Duodenal mucosa (tissue), 2 donors: ENCODE measurements around the gene OR2C3.

ENCODE experiments used
- H3K27ac ChIP-seq: one replicate; pipeline ENCODE4 v1.7.0; 2013; ENCODE audit warnings: low read depth, low read length
- H3K27me3 ChIP-seq, 2 donors: one replicate each; pipeline ENCODE4 v1.7.0; 2013; ENCODE audit warnings: low read length in 2 of 2, control low read depth in 1 of 2; ENCODE audit not compliant: insufficient read depth in 2 of 2, control insufficient read depth in 1 of 2
- H3K36me3 ChIP-seq, 2 donors: one replicate each; pipeline ENCODE4 v1.7.0; 2013; ENCODE audit warnings: low read length in 2 of 2, control low read depth in 1 of 2; ENCODE audit not compliant: insufficient read depth in 2 of 2, control insufficient read depth in 1 of 2
- H3K4me1 ChIP-seq, 2 donors: one replicate each; pipeline ENCODE4 v1.7.0; 2013; ENCODE audit warnings: low read length in 2 of 2, control low read depth in 1 of 2; ENCODE audit not compliant: insufficient read depth in 2 of 2, control insufficient read depth in 1 of 2
- H3K4me3 ChIP-seq, 2 donors: one replicate each; pipeline ENCODE4 v1.7.0; 2013; ENCODE audit warnings: low read length in 2 of 2, low read depth in 1 of 2
- H3K9ac ChIP-seq, 2 donors: one replicate each; pipeline ENCODE4 v1.7.0; 2013; ENCODE audit warnings: low read length in 2 of 2, low read depth in 1 of 2
- H3K9me3 ChIP-seq, 2 donors: one replicate each; pipeline ENCODE4 v1.7.0; 2013; ENCODE audit warnings: low read length in 2 of 2, control low read depth in 1 of 2; ENCODE audit not compliant: control insufficient read depth in 1 of 2

OR2C3 gene

GRCh38 chr1:247548769-247549182, 12.5 kb upstream of the OR2C3 start, which contains the start of gene GCSAML:
Gene GCSAML (plus strand): TSS chr1:247549134. CDS start chr1:247549192, 58 bp downstream.
- H3K9me3 ChIP-seq: no peaks in the 10 kb centered on the region
- H3K27ac ChIP-seq: no peak within 1 kb of the TSS
- no peaks in the 10 kb centered on the region for H3K27me3 ChIP-seq
- H3K36me3 ChIP-seq: no peaks in the 10 kb centered on the region
- H3K4me3 ChIP-seq: no peak within 1 kb of the TSS
- no peaks in the 10 kb centered on the region for H3K4me1 ChIP-seq
- H3K9ac ChIP-seq: no peak within 1 kb of the TSS

- Histone ChIP-seq H3K4me3 (no peak overlapping the region), H3K4me1 (no peaks in the 10 kb centered on the region), H3K27ac (no peak overlapping the region), H3K36me3 (no peaks in the 10 kb centered on the region), H3K27me3 (no peaks in the 10 kb centered on the region), H3K9me3 (no peaks in the 10 kb centered on the region), H3K9ac (no peak overlapping the region)
Observed at GRCh38 chr1:247548092-247548491, 11.9 kb upstream of the OR2C3 start.

- Histone ChIP-seq H3K9ac (no peak overlapping the region), H3K27ac (no peak overlapping the region), H3K36me3 (no peaks in the 10 kb centered on the region), H3K27me3 (no peaks in the 10 kb centered on the region), H3K9me3 (no peaks in the 10 kb centered on the region), H3K4me1 (no peaks in the 10 kb centered on the region), H3K4me3 (no peak overlapping the region)
Observed at GRCh38 chr1:247542811-247543210, 6.6 kb upstream of the OR2C3 start.

GRCh38 chr1:247540581-247540980, 4.3 kb upstream of the OR2C3 start:
- no peak overlapping the region for H3K27ac ChIP-seq
- no peaks in the 10 kb centered on the region for H3K27me3 ChIP-seq
- no peak overlapping the region for H3K4me3 ChIP-seq
- no peaks in the 10 kb centered on the region for H3K36me3 ChIP-seq
- H3K9me3 ChIP-seq: no peaks in the 10 kb centered on the region
- no peaks in the 10 kb centered on the region for H3K4me1 ChIP-seq
- H3K9ac ChIP-seq: no peak overlapping the region

- no peaks in the 10 kb centered on the region for H3K27me3 ChIP-seq
- H3K4me1 ChIP-seq: no peaks in the 10 kb centered on the region
- H3K9me3 ChIP-seq: no peaks in the 10 kb centered on the region
- no peaks in the 10 kb centered on the region for H3K36me3 ChIP-seq
- no peak overlapping the region for H3K9ac ChIP-seq
- no peak overlapping the region for H3K27ac ChIP-seq
- H3K4me3 ChIP-seq: no peak overlapping the region
Observed at GRCh38 chr1:247539215-247539614, 3.0 kb upstream of the OR2C3 start.

- no peaks in the 10 kb centered on the region for H3K4me1 ChIP-seq
- H3K27ac ChIP-seq: no peak overlapping the region
- H3K36me3 ChIP-seq: no peaks in the 10 kb centered on the region
- H3K9ac ChIP-seq: no peak overlapping the region
- H3K9me3 ChIP-seq: no peaks in the 10 kb centered on the region
- H3K4me3 ChIP-seq: no peak overlapping the region
- H3K27me3 ChIP-seq: no peaks in the 10 kb centered on the region
Observed at GRCh38 chr1:247538561-247538960, 2.3 kb upstream of the OR2C3 start.

GRCh38 chr1:247535402-247535801, 838 bp downstream of the OR2C3 start:
- Histone ChIP-seq H3K9ac (no peak overlapping the region), H3K36me3 (no peaks in the 10 kb centered on the region), H3K27ac (no peak overlapping the region), H3K4me1 (no peaks in the 10 kb centered on the region), H3K9me3 (peaks cover 0 to 3% of the 10 kb centered on the region in 2 donors), H3K27me3 (no peaks in the 10 kb centered on the region), H3K4me3 (no peak overlapping the region)

GRCh38 chr1:247531937-247532336, 4.3 kb downstream of the OR2C3 start:
- H3K36me3 ChIP-seq: no peaks in the 10 kb centered on the region
- H3K4me3 ChIP-seq: no peak overlapping the region
- H3K4me1 ChIP-seq: no peaks in the 10 kb centered on the region

GRCh38 chr1:247530785-247531184, 5.5 kb downstream of the OR2C3 start:
- Histone ChIP-seq H3K4me3 (no peak overlapping the region), H3K36me3 (no peaks in the 10 kb centered on the region), H3K9me3 (peaks cover 0 to 3% of the 10 kb centered on the region in 2 donors), H3K27me3 (peaks cover 0 to 2% of the 10 kb centered on the region in 2 donors), H3K27ac (no peak overlapping the region), H3K9ac (no peak overlapping the region), H3K4me1 (no peaks in the 10 kb centered on the region)

More at GRCh38 chr1:247531937-247532336, 4.3 kb downstream of the OR2C3 start:
- Histone ChIP-seq H3K27ac (no peak overlapping the region), H3K9me3 (peaks cover 0 to 3% of the 10 kb centered on the region in 2 donors), H3K9ac (no peak overlapping the region), H3K27me3 (peaks cover 0 to 2% of the 10 kb centered on the region in 2 donors)

GRCh38 chr1:247529771-247530355, 6.4 kb downstream of the OR2C3 start:
- no peak overlapping the region for H3K4me3 ChIP-seq
- H3K27ac ChIP-seq: no peak overlapping the region
- H3K9me3 ChIP-seq: peaks cover 0 to 3% of the 10 kb centered on the region in 2 donors
- no peaks in the 10 kb centered on the region for H3K4me1 ChIP-seq
- no peak overlapping the region for H3K9ac ChIP-seq
- H3K36me3 ChIP-seq: no peaks in the 10 kb centered on the region
- peaks cover 0 to 2% of the 10 kb centered on the region in 2 donors for H3K27me3 ChIP-seq
